Measurements from ENCODE around the gene DNAJB7.
A peak's percentile ranks its signal among the peaks of the same experiment; 100 is the strongest.
"Not testable (repeated sequence)": the region's sequence is repeated elsewhere in the genome, so short reads cannot be mapped to it uniquely, and the experiment has no call there.

The DNAJB7 gene

GRCh38 chr22:40862013-40862412 is at the start of gene DNAJB7:
Gene DNAJB7, minus strand, starts transcription at chr22:40862113. Its CDS starts 119 bp downstream, at chr22:40861994.
- DNase-seq = no peak

GRCh38 chr22:40908895-40909294 is 47.0 kb upstream of the DNAJB7 start:
- no peak for DNase-seq

DNA sequence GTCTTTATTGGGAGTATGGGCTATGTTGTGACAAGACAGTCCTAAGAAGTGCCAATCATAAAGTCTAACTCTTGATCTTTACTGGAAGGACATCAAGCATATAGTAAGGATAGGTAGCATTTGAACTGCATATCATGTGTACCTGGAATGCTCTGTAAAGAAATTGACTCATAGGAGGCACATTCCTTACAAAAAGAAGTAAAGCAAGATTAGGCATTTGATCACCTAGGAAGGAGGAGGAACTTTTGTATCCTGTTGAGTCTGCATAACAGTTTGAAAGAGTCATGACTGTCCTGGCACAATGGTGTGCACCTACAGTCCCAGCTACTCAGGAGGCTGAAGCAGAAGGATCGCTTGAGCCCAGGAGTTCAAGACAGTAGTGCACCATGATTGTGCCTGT is 42.2 kb upstream of the DNAJB7 start:
- no peak for DNase-seq

DNA sequence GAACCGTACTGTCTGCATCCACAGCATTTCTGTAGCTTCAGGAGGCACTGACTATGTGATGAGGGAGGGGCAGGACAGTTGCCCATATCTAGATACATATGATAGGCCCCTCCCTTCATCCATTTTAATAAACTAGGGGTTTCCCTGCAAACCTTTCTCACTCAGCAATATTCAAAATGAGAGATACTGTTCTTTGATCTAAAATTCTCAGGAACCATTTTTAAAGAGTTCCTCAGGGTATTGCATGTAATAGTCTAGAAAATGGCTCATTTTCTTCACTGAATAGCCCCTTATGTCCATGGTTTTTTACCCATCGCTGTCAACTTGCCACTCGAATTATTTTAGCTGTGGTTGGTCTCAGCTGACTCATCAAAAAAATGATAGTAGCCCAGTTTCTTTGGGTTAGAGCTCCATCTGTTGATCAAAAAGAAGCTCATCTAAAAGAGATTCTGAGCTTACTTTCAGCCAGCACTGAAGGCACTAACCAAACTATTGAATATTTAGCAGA is 37.0 kb upstream of the DNAJB7 start:
- DNase-seq = peak; percentile 18 to 23

GRCh38 chr22:40894417-40894816 is 32.5 kb upstream of the DNAJB7 start:
- no peak for DNase-seq

GRCh38 chr22:40890881-40891280 is 29.0 kb upstream of the DNAJB7 start:
- no peak for DNase-seq

GRCh38 chr22:40889116-40889515 is 27.2 kb upstream of the DNAJB7 start:
- DNase-seq = no peak

DNA sequence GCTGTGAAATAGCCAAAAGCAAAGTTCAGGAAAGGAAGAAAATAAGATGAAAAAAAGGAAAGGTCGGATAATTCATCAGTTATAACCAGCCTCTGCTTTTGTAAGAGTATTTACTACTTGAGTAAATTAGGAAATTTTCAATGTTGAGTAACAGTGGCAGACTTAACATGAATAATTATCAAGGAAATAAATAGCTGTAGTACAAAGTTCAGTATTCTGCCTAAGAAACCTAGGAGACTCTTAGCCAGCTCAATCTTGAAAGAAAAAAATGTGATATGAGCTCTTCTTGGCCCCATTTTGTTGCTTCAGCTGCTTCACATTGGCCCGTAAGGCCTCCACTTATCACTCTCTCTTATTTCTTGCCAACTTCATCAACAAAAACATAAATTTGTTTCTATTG is 17.0 kb upstream of the DNAJB7 start:
- no peak for DNase-seq

DNA sequence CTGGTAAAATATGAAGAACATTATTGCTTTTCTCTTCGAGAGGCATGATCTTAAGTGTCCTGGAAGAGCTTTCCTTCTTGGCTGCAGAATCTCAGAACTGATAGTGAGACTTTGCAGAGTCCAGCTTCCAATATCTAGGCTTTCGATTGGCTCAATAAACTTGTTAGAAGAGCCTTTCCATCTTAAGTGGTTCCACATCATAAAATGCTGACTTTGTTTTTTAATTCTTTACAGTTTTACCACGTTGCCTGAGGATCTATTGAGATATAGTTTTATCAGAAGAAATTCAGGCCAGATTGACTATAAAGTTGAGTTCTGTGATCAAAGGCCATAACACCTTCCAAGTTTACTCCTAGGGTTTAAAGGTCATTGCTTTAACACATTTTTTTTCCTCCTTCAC is 15.6 kb upstream of the DNAJB7 start:
- DNase-seq = no peak

DNA sequence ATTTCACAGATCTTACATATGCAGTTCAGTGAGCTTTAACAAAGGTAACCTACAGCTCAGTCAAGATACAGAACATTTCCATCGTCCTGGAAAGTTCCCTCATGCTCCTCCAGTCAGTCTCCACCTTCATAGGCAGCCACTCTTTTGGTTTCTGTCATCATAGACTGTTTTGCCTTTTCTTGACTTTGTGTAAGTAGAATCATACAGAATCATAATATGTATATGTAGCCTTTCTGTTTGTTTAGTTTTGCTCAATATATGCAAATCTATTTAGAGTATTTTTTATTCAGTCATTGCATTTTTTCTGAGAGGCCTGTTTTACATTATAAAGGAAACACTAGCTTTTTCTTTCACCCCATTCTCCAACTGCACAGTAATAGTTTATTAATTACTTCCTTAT is 15.0 kb upstream of the DNAJB7 start:
- no peak for DNase-seq

GRCh38 chr22:40875111-40875510 is 13.2 kb upstream of the DNAJB7 start:
- no peak for DNase-seq

DNA sequence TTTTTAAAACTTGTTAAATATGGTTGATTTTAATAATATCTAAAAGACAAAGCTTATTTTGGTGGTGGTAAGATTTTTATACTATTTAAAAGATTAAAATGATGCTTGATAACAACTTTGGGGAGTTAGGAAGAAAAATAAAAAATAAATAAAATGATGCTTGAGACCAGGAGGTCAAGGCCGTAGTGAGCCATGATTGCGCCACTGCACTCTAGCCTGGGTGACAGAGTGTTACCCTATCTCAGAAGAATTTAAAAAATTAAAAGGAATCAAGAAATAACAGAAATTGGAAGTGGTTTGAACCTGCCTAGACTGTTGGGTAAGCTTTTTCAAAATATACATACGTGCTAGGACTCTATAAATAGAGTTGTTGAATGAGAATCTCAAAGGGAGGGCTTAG is 12.1 kb upstream of the DNAJB7 start:
- DNase-seq = no peak

GRCh38 chr22:40868379-40868778 is 6.5 kb upstream of the DNAJB7 start:
- DNase-seq = not testable (repeated sequence)

GRCh38 chr22:40867109-40867508 is 5.2 kb upstream of the DNAJB7 start:
- no peak for DNase-seq

- no peak for DNase-seq
These were observed 624 bp upstream of the DNAJB7 start for GRCh38 chr22:40862537-40862936.

DNA sequence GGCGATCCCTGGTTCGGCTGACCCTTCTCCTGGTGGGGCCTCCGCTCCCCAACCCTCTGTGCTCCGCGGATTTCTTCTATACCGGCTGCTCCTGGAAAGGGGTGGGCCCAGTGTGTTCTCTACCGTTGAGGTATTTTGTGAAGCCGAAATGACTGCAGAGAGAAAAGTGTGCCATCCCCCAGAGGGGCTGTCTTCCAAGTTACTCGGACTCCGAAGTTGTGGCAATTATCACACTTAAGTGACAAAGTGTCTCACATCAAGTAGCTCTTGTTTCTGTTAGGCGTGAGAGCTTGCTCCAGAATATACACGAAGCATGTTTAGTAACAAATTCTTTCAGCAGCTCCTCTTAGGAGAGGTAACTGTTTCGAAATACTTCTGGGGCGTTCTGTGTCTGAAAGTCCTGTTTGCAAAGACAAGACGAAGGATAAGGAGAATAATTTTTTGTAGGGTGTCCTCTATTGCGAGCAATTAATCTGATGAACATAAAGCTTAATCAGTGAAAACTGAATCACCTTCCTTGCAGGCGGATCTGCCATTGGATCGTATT is 4.5 kb downstream of the DNAJB7 start:
- no peak for DNase-seq

- DNase-seq = peak; percentile 98
These were observed 5.2 kb downstream of the DNAJB7 start, which contains the start of the genes ST13 and XPNPEP3 for GRCh38 chr22:40856513-40857308. Gene ST13, minus strand, starts transcription at chr22:40856639. Its CDS starts 99 bp downstream, at chr22:40856540. Gene XPNPEP3, plus strand, starts transcription at chr22:40857148. Its CDS starts 34 bp downstream, at chr22:40857182.

DNA sequence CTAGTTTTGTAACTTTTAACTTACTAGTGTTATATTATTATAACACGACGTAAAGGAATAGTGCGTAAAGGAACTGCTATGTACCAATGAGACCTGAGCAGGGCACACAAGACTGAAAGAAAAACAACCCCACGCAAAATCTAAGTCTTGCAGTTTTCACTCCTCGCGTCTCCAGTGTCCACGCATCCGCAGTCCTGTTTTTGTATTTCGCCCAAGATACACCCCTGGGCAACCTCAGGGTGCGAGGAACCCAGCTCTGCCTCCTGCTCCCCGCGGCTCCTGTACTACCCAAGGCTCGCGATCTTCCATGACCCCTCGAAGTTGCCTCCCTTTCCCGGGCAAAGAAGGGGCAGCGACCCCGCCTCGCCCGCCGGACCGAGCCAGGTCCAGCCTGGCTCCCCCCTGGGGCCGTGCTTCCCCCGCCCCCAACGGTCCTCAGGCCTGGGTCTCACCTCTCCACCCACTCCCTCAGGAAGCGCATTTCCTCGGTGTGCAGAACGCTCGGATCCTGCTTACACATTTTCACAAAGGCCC is 5.9 kb downstream of the DNAJB7 start:
- no peak for DNase-seq

DNA sequence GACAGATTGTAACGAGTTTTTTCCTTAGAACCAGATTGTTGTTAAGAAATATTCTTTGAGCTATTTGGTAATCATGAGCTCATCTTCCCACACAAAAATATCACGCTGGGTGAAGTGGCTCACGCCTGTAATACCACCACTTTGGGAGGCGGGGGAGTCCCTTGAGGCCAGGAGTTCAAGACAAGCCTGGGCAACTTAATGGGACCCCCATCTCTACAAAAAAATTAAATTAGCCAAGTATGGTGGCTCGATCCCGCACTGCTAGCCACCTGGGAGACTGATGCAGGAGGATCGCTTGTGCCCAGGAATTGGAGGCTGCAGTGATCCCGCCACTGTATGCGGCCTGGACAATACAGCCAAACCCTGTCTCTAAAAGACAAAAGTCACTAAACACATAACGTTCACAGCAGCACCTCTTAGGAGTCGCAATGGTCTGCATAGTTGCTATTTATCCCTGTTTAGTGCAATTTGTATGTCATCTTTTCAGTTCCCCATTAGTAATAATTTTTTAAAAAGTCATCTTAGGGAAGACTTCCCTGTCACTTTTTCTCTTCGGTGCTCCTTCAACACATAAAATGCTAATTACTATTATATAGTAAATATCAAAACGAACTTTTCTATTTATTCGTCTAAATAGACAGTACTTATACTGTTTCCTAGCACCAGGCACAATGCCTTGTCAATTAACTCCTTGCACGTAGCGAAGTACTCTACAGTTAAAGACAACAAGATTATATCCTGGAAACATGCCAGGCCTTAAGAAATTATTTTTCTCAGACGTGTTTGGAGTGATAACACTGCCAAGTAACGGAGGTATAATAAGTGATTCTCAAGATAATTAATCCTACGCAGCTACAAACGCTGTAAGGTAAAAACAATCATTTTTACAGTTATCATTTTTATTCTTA is 6.6 kb downstream of the DNAJB7 start:
- DNase-seq = peak in 1 of 2 donors; percentile 25

DNA sequence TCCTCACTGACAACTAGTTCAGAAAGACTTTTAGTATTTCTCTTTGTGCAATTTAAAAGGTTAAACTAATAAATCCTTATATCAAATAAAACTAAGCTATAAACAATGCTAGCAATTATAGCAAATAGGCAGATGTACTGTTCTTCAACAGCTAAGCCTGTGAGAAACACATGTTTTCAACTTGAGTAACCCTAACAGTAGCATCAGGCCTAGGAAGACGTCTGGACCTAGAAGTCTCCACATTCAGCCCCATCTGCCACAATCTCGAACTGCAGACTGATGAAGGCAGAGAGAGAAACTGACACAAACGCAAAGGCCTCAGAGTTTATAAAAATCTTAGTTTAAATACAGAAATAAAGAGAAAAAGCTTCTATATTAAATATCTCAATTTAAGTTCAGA is 8.0 kb downstream of the DNAJB7 start:
- DNase-seq = no peak

DNA sequence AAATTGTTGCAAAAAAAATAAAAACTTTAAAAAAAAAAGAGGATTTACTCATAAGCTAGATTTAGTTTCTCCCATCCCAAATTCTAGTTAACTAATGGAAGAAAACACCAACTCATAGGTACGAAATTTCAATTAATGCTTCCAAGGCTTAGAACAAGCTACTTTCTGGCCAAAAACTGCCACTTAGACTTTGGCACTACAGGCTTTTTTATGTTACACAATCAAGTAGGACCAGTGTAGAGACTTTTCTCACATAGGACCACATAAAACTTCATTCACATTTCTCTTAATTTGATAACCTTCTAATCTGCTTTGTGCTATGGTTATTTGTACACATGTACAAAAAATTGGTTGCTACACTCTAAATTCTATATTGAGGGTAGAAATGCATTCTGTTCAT is 8.6 kb downstream of the DNAJB7 start:
- no peak for DNase-seq

DNA sequence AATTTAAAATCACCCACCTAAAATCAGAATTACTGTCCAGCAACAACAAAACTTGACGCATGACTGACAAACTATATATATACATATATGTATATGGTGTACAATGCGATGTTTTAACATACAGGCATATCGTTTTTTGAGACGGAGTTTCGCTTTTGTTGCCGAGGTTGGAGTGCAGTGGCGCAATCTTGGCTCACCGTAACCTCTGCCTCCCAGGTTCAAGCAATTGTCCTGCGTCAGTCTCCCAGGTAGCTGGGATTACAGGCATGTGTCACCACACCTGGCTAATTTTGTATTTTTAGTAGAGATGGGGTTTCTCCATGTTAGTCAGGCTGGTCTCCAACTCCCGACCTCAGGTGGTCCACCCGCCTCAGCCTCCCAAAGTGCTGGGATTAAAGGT is 16.1 kb downstream of the DNAJB7 start:
- DNase-seq = not testable (repeated sequence)

GRCh38 chr22:40844951-40845350 is 17.0 kb downstream of the DNAJB7 start:
- DNase-seq = no peak

Data from stimulated activated CD4-positive, alpha-beta T cell treated with anti-CD3 and anti-CD28 coated beads, Interleukin-2, amount 100 ng/mL, for 24 hours (primary cell).